ENCODE results near the gene FOCAD. TPM values are rescaled to one million over a fixed set of nuclear protein-coding genes. Genes with fewer than 3 reads are reported as not detected.

The FOCAD gene
- total and polyA plus RNA-seq, 2 donors (not counting 1 experiment from before 2014, with no cell fraction given), result 4.0 to 10.1 TPM

- H3K4me2 ChIP-seq (replicated peaks; ENCODE audit: low read depth, low read length, poor library complexity, severe bottlenecking), result peak overlapping the region; percentile 26
- H3K36me3 ChIP-seq (replicated peaks in 1 of 2; ENCODE audit: control extremely low read depth in 1 of 2, control insufficient read depth in 1 of 2, extremely low read depth in 1 of 2, insufficient read depth in 2 of 2, low read length in 1 of 2), result no peaks in the 10 kb centered on the region
- no peaks in the 10 kb centered on the region for H4K20me1 ChIP-seq (ENCODE audit: control insufficient read depth, insufficient read depth, low read length, poor library complexity, severe bottlenecking)
- H3K4me1 ChIP-seq (ENCODE audit: control insufficient read depth in 2 of 2, insufficient read depth in 2 of 2, low read length in 2 of 2), result peaks cover 0 to 6% of the 10 kb centered on the region in 2 donors
- TF ChIP-seq EZH2 (IDR thresholded peaks at IDR 0.05; ENCODE audit: borderline replicate concordance, insufficient read depth, low read depth, low read length, poor library complexity, severe bottlenecking) (no peak), CTCF (IDR thresholded peaks at IDR 0.05) (no peak)
- H3K9me3 ChIP-seq (ENCODE audit: control extremely low read depth in 1 of 3, control insufficient read depth in 2 of 3, insufficient read depth in 1 of 3, low read length in 2 of 3), result no peaks in the 10 kb centered on the region
- H3K4me1 Mint-ChIP-seq, result peaks cover 10% of the 10 kb centered on the region
- ChIA-PET POLR2A (no interaction called here), CTCF (no interaction called here)
- H2AFZ ChIP-seq (ENCODE audit: insufficient read depth, low read depth, low read length, poor library complexity, severe bottlenecking), result peak overlapping the region; percentile 23
- no peak overlapping the region for H3K4me3 ChIP-seq (ENCODE audit: control extremely low read depth in 1 of 5, extremely low read depth in 1 of 5, insufficient read depth in 1 of 5, low read depth in 2 of 5, low read length in 4 of 5)
- H3K4me3 Mint-ChIP-seq, result peak overlapping the region; percentile 2
- H3K27ac ChIP-seq (ENCODE audit: low read length in 2 of 2), result no peak overlapping the region
- WGBS (ENCODE audit: insufficient coverage), result 57% methylated on average over 1 of the region's 2 CpGs
- H3K9me3 Mint-ChIP-seq (ENCODE audit: insufficient read depth), result no peaks in the 10 kb centered on the region
- DNase-seq, result no peak
- no peak overlapping the region for H3K9ac ChIP-seq (ENCODE audit: low read length)
- no peaks in the 10 kb centered on the region for H3K27me3 ChIP-seq (replicated peaks in 1 of 4; ENCODE audit: control extremely low read depth in 1 of 4, control insufficient read depth in 3 of 4, insufficient read depth in 4 of 4, low read length in 3 of 4)
- H3K27ac Mint-ChIP-seq, result no peak overlapping the region
- ATAC-seq (ENCODE audit: low read depth), result no peak
- no peaks in the 10 kb centered on the region for H3K27me3 Mint-ChIP-seq
- intact Hi-C loops (cut with micrococcal nuclease), result no loop called here
- H3K79me2 ChIP-seq (ENCODE audit: control insufficient read depth, insufficient read depth, low read length), result no peaks in the 10 kb centered on the region
Measured at GRCh38 chr9:20726144-20726543, 42.1 kb downstream of the FOCAD start.

GRCh38 chr9:20728493-20729220 lies 44.6 kb downstream of the FOCAD start:
- intact Hi-C loops (cut with micrococcal nuclease), result no loop called here
- H3K9me3 ChIP-seq (ENCODE audit: control extremely low read depth in 1 of 3, control insufficient read depth in 2 of 3, insufficient read depth in 1 of 3, low read length in 2 of 3), result no peaks in the 10 kb centered on the region
- H2AFZ ChIP-seq (ENCODE audit: insufficient read depth, low read depth, low read length, poor library complexity, severe bottlenecking), result no peak overlapping the region
- H3K4me1 ChIP-seq (ENCODE audit: control insufficient read depth in 2 of 2, insufficient read depth in 2 of 2, low read length in 2 of 2), result peaks cover 0 to 6% of the 10 kb centered on the region in 2 donors
- ATAC-seq (ENCODE audit: low read depth), result no peak
- no peak overlapping the region for H3K4me3 ChIP-seq (ENCODE audit: control extremely low read depth in 1 of 5, extremely low read depth in 1 of 5, insufficient read depth in 1 of 5, low read depth in 2 of 5, low read length in 4 of 5)
- no peaks in the 10 kb centered on the region for H3K79me2 ChIP-seq (ENCODE audit: control insufficient read depth, insufficient read depth, low read length)
- Mint-ChIP-seq H3K27me3 (no peaks in the 10 kb centered on the region), H3K4me1 (peaks cover 10% of the 10 kb centered on the region), H3K9me3 (ENCODE audit: insufficient read depth) (no peaks in the 10 kb centered on the region), H3K27ac (no peak overlapping the region), H3K4me3 (no peak overlapping the region)
- ChIA-PET CTCF (no interaction called here), POLR2A (no interaction called here)
- no peaks in the 10 kb centered on the region for H4K20me1 ChIP-seq (ENCODE audit: control insufficient read depth, insufficient read depth, low read length, poor library complexity, severe bottlenecking)
- no peak for DNase-seq
- no peak overlapping the region for H3K27ac ChIP-seq (ENCODE audit: low read length in 2 of 2)
- H3K9ac ChIP-seq (ENCODE audit: low read length), result no peak overlapping the region
- H3K4me2 ChIP-seq (replicated peaks; ENCODE audit: low read depth, low read length, poor library complexity, severe bottlenecking), result no peak overlapping the region
- no peaks in the 10 kb centered on the region for H3K27me3 ChIP-seq (replicated peaks in 1 of 4; ENCODE audit: control extremely low read depth in 1 of 4, control insufficient read depth in 3 of 4, insufficient read depth in 4 of 4, low read length in 3 of 4)
- H3K36me3 ChIP-seq (replicated peaks in 1 of 2; ENCODE audit: control extremely low read depth in 1 of 2, control insufficient read depth in 1 of 2, extremely low read depth in 1 of 2, insufficient read depth in 2 of 2, low read length in 1 of 2), result no peaks in the 10 kb centered on the region
- TF ChIP-seq CTCF (IDR thresholded peaks at IDR 0.05) (no peak), EZH2 (IDR thresholded peaks at IDR 0.05; ENCODE audit: borderline replicate concordance, insufficient read depth, low read depth, low read length, poor library complexity, severe bottlenecking) (no peak)
